GM10248 (cell line): ENCODE data around the gene HIRA.
"Not testable (repeated sequence)": the region's sequence is repeated elsewhere in the genome, so short reads cannot be mapped to it uniquely, and the experiment has no call there.

ENCODE experiments used
- CTCF ChIA-PET: fragments of 300-600 bp; sonication (Branson Sonifier 250); formaldehyde crosslinking; extraction: SDS; loops from one replicate; lab custom pipeline; 2021; ENCODE audit warnings: antibody characterized with exemption; lab: Yijun Ruan, JAX
- POLR2A ChIA-PET: fragments of 350-650 bp; sonication (Branson Sonifier 250); formaldehyde crosslinking; extraction: SDS; loops from one replicate; lab custom pipeline; 2020; ENCODE audit warnings: antibody characterized with exemption; lab: Yijun Ruan, JAX
- DNase-seq: peaks from one replicate; pipeline ENCODE4 v3.0.0; 2012; ENCODE audit errors: extremely low spot score
- TF ChIP-seq, protein P1 (sequence below): IDR thresholded peaks from 2 replicates; pipeline ENCODE4 v1.5.1; 2012; ENCODE audit warnings: mild to moderate bottlenecking, low read depth; ENCODE audit errors: extremely low read depth, missing control alignments, control extremely low read depth

HIRA gene

DNA sequence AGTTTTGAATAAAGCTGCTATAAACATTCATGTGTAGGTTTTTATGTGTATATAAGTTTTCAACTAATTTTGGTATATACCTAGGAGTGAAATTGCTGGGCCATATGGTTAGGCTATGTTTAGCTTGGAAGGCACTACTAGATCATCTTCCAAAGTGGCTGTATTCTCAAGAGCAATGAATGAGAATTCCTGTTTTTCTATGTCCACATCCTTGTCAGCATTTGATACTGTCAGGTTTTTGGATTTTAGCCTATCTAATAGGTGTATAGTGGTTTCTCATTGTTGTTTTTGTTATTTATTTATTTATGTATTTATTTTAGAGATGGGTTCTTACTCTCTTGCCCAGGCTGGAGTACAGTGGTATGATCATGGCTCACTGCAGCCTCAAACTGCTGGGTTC, 113.7 kb downstream of the HIRA start:
- no peak for DNase-seq
- ChIA-PET POLR2A (no interaction called here), CTCF (no interaction called here)
- TF ChIP-seq, protein P1, sequence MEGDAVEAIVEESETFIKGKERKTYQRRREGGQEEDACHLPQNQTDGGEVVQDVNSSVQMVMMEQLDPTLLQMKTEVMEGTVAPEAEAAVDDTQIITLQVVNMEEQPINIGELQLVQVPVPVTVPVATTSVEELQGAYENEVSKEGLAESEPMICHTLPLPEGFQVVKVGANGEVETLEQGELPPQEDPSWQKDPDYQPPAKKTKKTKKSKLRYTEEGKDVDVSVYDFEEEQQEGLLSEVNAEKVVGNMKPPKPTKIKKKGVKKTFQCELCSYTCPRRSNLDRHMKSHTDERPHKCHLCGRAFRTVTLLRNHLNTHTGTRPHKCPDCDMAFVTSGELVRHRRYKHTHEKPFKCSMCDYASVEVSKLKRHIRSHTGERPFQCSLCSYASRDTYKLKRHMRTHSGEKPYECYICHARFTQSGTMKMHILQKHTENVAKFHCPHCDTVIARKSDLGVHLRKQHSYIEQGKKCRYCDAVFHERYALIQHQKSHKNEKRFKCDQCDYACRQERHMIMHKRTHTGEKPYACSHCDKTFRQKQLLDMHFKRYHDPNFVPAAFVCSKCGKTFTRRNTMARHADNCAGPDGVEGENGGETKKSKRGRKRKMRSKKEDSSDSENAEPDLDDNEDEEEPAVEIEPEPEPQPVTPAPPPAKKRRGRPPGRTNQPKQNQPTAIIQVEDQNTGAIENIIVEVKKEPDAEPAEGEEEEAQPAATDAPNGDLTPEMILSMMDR = no peak

DNA sequence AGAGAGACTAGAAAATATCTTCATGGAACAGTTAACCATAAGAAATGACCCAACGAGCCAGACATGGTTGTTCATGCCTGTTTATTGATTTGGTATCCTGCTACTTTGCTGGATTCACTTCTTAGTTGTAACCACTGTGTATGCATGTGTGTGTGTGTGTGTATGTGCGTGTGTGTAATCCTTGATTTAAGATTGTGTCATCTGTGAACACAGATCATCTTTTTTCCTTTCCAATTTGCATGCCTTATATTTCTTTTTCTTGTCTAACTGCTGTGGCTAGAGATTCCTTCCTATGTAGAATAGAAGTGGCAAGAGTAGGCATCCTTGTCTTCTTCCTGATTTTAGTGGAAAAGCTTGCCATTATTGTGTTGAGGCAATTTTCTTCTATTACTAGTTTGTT, 123.7 kb downstream of the HIRA start:
- POLR2A ChIA-PET = no interaction called here
- TF ChIP-seq, protein P1 = no peak
- CTCF ChIA-PET = interaction anchor here (1.3 kb wide), 1 partner anchor 10 kb away, joined by 3 read pairs; no protein-coding TSS in a partner anchor
- no peak for DNase-seq

DNA sequence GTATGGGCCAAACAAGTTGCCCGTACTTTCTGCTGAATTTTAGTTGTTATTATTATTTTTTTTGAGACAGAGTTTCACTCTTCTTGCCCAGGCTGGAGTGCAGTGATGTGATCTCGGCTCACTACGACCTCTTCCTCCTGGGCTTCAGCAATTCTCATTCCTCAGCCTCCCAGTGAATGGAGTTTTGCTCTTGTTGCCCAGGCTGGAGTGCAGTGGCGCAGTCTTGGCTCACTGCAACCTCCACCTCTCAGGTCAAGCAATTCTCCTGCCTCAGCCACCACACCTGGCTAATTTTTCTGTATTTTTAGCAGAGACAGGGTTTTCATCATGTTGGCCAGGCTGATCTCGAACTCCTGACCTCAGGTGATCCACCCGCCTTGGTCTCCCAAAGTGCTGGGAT, 125.0 kb downstream of the HIRA start:
- DNase-seq, POLR2A ChIA-PET: not testable (repeated sequence)
- CTCF ChIA-PET = interaction anchor here (1.1 kb wide), 1 partner anchor 11 kb away, joined by 4 read pairs; no protein-coding TSS in a partner anchor

DNA sequence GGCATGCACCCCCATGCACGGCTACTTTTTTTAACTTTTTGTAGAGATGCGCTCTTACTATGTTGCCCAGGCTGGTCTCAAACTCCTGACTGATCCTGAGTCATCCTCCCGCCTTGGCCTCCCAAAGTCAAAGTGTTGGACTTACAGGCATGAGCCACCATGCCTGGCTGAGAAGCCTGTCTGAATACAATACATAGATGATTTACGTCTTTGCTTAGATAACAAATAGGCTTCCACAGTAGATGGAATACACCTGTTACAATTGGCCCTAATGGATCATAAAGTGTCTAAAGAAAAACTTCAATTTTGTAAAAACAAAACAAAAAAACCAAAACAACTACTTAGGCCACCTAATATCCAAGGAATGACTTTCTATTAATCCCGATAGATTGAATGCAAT, 127.0 kb downstream of the HIRA start:
- TF ChIP-seq, protein P1 = no peak
- ChIA-PET CTCF (no interaction called here), POLR2A (no interaction called here)
- DNase-seq = no peak

DNA sequence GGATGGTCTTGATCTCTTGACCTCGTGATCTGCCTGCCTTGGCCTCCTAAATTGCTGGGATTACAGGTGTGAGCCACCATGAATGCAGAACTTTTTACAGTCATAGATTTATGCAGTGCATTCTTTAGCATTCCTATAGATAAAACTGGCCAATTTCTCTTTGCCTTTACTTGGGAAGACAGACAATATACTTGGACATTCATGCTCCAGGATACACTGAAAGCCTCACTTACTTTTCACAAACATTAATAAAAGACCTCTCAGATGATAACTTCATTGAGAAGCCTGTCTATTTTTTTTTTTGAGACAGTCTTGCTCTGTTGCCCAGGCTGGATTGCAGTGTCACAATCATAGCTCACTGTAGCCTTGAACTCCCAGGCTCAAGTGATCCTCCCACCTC, 127.7 kb downstream of the HIRA start:
- DNase-seq = no peak
- CTCF ChIA-PET = interaction anchor here (1.8 kb wide), 1 partner anchor 326 kb away, joined by 5 read pairs; no protein-coding TSS in a partner anchor
- TF ChIP-seq, protein P1 = no peak
- POLR2A ChIA-PET = no interaction called here

DNA sequence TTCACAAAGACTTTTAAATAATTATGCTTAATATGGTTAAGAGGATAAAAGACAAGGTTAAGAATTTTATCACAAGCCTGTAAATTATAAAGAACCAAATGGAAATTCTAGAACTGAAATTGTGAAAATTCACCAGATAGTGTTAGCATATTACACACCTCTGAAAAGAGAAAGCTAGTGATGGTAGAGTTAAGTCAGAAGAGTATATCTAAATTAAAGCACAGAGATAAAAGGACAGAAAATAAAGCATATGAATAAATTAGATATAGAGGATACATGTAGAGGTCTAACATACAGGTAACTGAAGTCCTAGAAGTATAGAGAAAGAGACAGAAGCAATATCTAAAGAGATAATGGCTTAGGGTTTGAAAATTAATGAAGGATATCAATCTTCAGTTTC, 135.8 kb downstream of the HIRA start:
- CTCF ChIA-PET = interaction anchor here (1.1 to 10.4 kb wide), 5 partner anchors 9 to 334 kb away, joined by 3 to 54 read pairs (median 4); no protein-coding TSS in a partner anchor
- TF ChIP-seq, protein P1 = no peak

DNA sequence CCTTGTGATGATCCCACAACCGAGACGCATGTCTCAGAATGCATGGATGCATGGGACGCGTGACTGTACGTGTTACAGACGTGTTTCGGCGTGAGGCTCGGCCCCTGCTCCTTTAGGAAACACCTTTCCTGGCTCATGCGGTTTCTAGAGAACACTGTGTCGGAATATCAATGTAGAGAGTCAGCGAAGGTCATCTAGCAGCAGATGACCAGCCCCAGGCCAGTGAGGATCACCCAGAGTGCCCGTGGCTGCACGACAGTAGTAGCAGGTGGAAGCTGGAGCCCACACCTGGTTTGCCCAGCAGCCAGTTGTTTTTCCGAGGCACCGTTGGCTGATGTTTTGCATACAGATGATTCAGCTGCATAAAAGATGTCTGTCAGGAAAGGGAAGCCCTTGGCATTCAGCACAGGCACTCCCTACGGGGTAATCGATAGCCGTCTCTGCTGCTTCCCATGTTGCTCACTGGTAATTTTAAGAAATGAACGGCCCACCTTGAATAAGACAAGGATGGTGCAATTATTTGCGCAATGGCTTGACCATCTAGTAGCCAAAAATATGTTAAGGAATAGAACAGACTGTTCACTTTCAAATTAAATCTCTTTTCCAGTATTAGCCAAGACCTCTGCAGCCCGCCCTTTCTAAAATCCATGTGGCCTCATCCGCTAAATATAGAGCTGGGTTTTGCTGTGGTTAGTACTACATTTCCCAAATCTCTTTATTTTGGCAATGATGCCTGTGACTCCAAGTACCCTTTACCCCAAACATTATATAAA, 138.9 kb downstream of the HIRA start:
- ChIA-PET POLR2A (no interaction called here), CTCF (interaction anchor here (1.2 to 10.4 kb wide), 4 partner anchors 7 to 338 kb away, joined by 4 to 54 read pairs (median 4); partner anchors contain the start of gene ESS2)
- TF ChIP-seq, protein P1 = no peak
- no peak for DNase-seq

More for the DNA sequence above, 135.8 kb downstream of the HIRA start:
- POLR2A ChIA-PET = no interaction called here
- DNase-seq = no peak
